ENCODE measurements around the gene DESI2.
"Not testable (repeated sequence)": the region's sequence is repeated elsewhere in the genome, so short reads cannot be mapped to it uniquely, and the experiment has no call there.

DESI2 gene

GRCh38 chr1:244654108-244655038 is 1.4 kb downstream of the DESI2 start:
- DNase-seq (ENCODE audit: low spot score) = no peak

- DNase-seq (ENCODE audit: low spot score) = no peak
Observed at GRCh38 chr1:244655186-244655585, 2.3 kb downstream of the DESI2 start.

- no peak for DNase-seq (ENCODE audit: low spot score)
Observed at GRCh38 chr1:244657421-244657820, 4.5 kb downstream of the DESI2 start.

- DNase-seq (ENCODE audit: low spot score) = no peak
Observed at GRCh38 chr1:244659694-244660093, 6.8 kb downstream of the DESI2 start.

- DNase-seq (ENCODE audit: low spot score) = no peak
Observed at GRCh38 chr1:244660595-244660994, 7.7 kb downstream of the DESI2 start.

GRCh38 chr1:244661569-244662312 is 8.8 kb downstream of the DESI2 start:
- DNase-seq (ENCODE audit: low spot score) = not testable (repeated sequence)

- no peak for DNase-seq (ENCODE audit: low spot score)
Observed at GRCh38 chr1:244662599-244662998, 9.7 kb downstream of the DESI2 start.

- DNase-seq (ENCODE audit: low spot score) = peak; percentile 33
Observed at GRCh38 chr1:244664353-244664752, 11.4 kb downstream of the DESI2 start.

- DNase-seq (ENCODE audit: low spot score) = no peak
Observed at GRCh38 chr1:244665771-244666217, 12.9 kb downstream of the DESI2 start.

GRCh38 chr1:244666672-244667418 is 13.9 kb downstream of the DESI2 start:
- DNase-seq (ENCODE audit: low spot score) = not testable (repeated sequence)

- DNase-seq (ENCODE audit: low spot score) = no peak
Observed at GRCh38 chr1:244667797-244668196, 14.9 kb downstream of the DESI2 start.

GRCh38 chr1:244672946-244673682 is 20.2 kb downstream of the DESI2 start:
- DNase-seq (ENCODE audit: low spot score) = no peak

- DNase-seq (ENCODE audit: low spot score) = no peak
Observed at GRCh38 chr1:244674446-244674845, 21.5 kb downstream of the DESI2 start.

- DNase-seq (ENCODE audit: low spot score) = no peak
Observed at GRCh38 chr1:244675167-244675566, 22.2 kb downstream of the DESI2 start.

- DNase-seq (ENCODE audit: low spot score) = no peak
Observed at GRCh38 chr1:244678697-244679096, 25.8 kb downstream of the DESI2 start.

GRCh38 chr1:244680667-244681066 is 27.7 kb downstream of the DESI2 start:
- DNase-seq (ENCODE audit: low spot score) = no peak

GRCh38 chr1:244682087-244682486 is 29.2 kb downstream of the DESI2 start:
- DNase-seq (ENCODE audit: low spot score) = not testable (repeated sequence)

- no peak for DNase-seq (ENCODE audit: low spot score)
Observed at GRCh38 chr1:244695937-244696336, 43.0 kb downstream of the DESI2 start.

GRCh38 chr1:244699741-244700140 is 46.8 kb downstream of the DESI2 start:
- DNase-seq (ENCODE audit: low spot score) = no peak

- no peak for DNase-seq (ENCODE audit: low spot score)
Observed at GRCh38 chr1:244700808-244701207, 47.9 kb downstream of the DESI2 start.

- no peak for DNase-seq (ENCODE audit: low spot score)
Observed at GRCh38 chr1:244702620-244703019, 49.7 kb downstream of the DESI2 start.

Data from SK-N-DZ (cell line).